ENCODE results near the gene CTXND1.

The CTXND1 gene

GRCh38 chr15:80204231-80204630, 47.8 kb downstream of the CTXND1 start:
- TF ChIP-seq CTCF (IDR thresholded peaks at IDR 0.05; ENCODE audit: low read depth, low read length) = no peak
- H3K4me3 ChIP-seq (replicated peaks in 1 of 2; ENCODE audit: low read depth in 2 of 2, low read length in 2 of 2) = no peak overlapping the region
- DNase-seq (ENCODE audit: low read depth in 2 of 2) = no peak

- H3K4me3 ChIP-seq (replicated peaks in 1 of 2; ENCODE audit: low read depth in 2 of 2, low read length in 2 of 2) = no peak overlapping the region
- DNase-seq (ENCODE audit: low read depth in 2 of 2) = no peak
- TF ChIP-seq CTCF (IDR thresholded peaks at IDR 0.05; ENCODE audit: low read depth, low read length) = no peak
Measured at GRCh38 chr15:80203361-80203885, 48.6 kb downstream of the CTXND1 start.

- no peak overlapping the region for H3K4me3 ChIP-seq (replicated peaks in 1 of 2; ENCODE audit: low read depth in 2 of 2, low read length in 2 of 2)
- DNase-seq (ENCODE audit: low read depth in 2 of 2) = no peak
- no peak for TF ChIP-seq CTCF (IDR thresholded peaks at IDR 0.05; ENCODE audit: low read depth, low read length)
Measured at GRCh38 chr15:80202641-80203360, 49.2 kb downstream of the CTXND1 start.

- no peak overlapping the region for H3K4me3 ChIP-seq (replicated peaks in 1 of 2; ENCODE audit: low read depth in 2 of 2, low read length in 2 of 2)
- no peak for TF ChIP-seq CTCF (IDR thresholded peaks at IDR 0.05; ENCODE audit: low read depth, low read length)
- no peak for DNase-seq (ENCODE audit: low read depth in 2 of 2)
Measured at GRCh38 chr15:80202016-80202315, 50.0 kb downstream of the CTXND1 start.

GRCh38 chr15:80201256-80202015, 50.6 kb downstream of the CTXND1 start:
- DNase-seq (ENCODE audit: low read depth in 2 of 2) = no peak
- TF ChIP-seq CTCF (IDR thresholded peaks at IDR 0.05; ENCODE audit: low read depth, low read length) = no peak
- H3K4me3 ChIP-seq (replicated peaks in 1 of 2; ENCODE audit: low read depth in 2 of 2, low read length in 2 of 2) = no peak overlapping the region

- no peak for TF ChIP-seq CTCF (IDR thresholded peaks at IDR 0.05; ENCODE audit: low read depth, low read length)
- DNase-seq (ENCODE audit: low read depth in 2 of 2) = no peak
- H3K4me3 ChIP-seq (replicated peaks in 1 of 2; ENCODE audit: low read depth in 2 of 2, low read length in 2 of 2) = no peak overlapping the region
Measured at GRCh38 chr15:80199869-80200268, 52.1 kb downstream of the CTXND1 start.

All from cardiac fibroblast (primary cell).